ENCODE measurements around the gene CDH11. TPM values are rescaled to one million over a fixed set of nuclear protein-coding genes. Genes with fewer than 3 reads are reported as not detected.

The CDH11 gene
- total and polyA plus RNA-seq, 10 of the 15 experiments (the other 5 are each of a cell fraction or from before 2014, with no cell fraction given) = 0.31 to 9.7 (median 0.87) TPM

GRCh38 chr16:65038100-65038499 is 83.8 kb downstream of the CDH11 start:
- ATAC-seq (no peak), FAIRE-seq (no peak), DNase-seq (ENCODE audit: low read depth, low spot score) (no peak)
- Histone ChIP-seq H3K9me3 (replicated peaks; ENCODE audit: control insufficient read depth, insufficient read depth, low read length) (no peaks in the 10 kb centered on the region), H3K36me3 (ENCODE audit: control insufficient read depth in 2 of 2, insufficient read depth in 2 of 2, low read length in 1 of 2) (no peaks in the 10 kb centered on the region), H3K27me3 (replicated peaks in 1 of 2; ENCODE audit: control insufficient read depth in 2 of 2, insufficient read depth in 2 of 2, low read length in 1 of 2) (no peaks in the 10 kb centered on the region), H4K20me1 (ENCODE audit: control insufficient read depth, insufficient read depth) (no peaks in the 10 kb centered on the region), H3K4me1 (ENCODE audit: control insufficient read depth, insufficient read depth, low read length) (no peaks in the 10 kb centered on the region), H3K79me2 (ENCODE audit: control insufficient read depth, insufficient read depth, low read length) (no peaks in the 10 kb centered on the region), H3K9ac (ENCODE audit: control insufficient read depth, insufficient read depth, low read length) (no peak overlapping the region), H3K4me3 (no peak overlapping the region), H3K27ac (ENCODE audit: control insufficient read depth, insufficient read depth) (no peak overlapping the region), H2AFZ (ENCODE audit: control insufficient read depth, low read depth, low read length) (no peak overlapping the region), H3K4me2 (ENCODE audit: control insufficient read depth, insufficient read depth) (no peak overlapping the region)
- 53% methylated on average over 9 of the region's 9 CpGs for WGBS (ENCODE audit: insufficient coverage, insufficient replicate concordance, low lambda C conversion rate, missing lambda C conversion rate)
- BruUV-seq (replicated peaks) = no TSS peak
- intact Hi-C loops (cut with micrococcal nuclease; ENCODE audit: unreplicated experiment) = no loop called here
- SMC1A ChIA-PET (ENCODE audit: uncharacterized antibody, unreplicated experiment) = no interaction called here
- RAD21 ChIA-PET (ENCODE audit: unreplicated experiment) = no interaction called here
- POLR2A ChIA-PET = no interaction called here
- TF ChIP-seq BRCA1 (IDR thresholded peaks at IDR 0.05; ENCODE audit: low read depth, low read length) (no peak), NBN (IDR thresholded peaks at IDR 0.05) (no peak), NR2F1 (conservative IDR thresholded peaks at IDR 0.05) (no peak), ZBTB40 (IDR thresholded peaks at IDR 0.05; ENCODE audit: borderline replicate concordance) (no peak), MYC (IDR thresholded peaks at IDR 0.05; ENCODE audit: insufficient read depth, insufficient read length, insufficient replicate concordance, low read length, severe bottlenecking) (no peak), CEBPZ (IDR thresholded peaks at IDR 0.05; ENCODE audit: low read depth, low read length) (no peak), FOXK2 (IDR thresholded peaks at IDR 0.05) (no peak), TCF12 (IDR thresholded peaks at IDR 0.05; ENCODE audit: low read depth, low read length) (no peak)
- in situ Hi-C loops (cut with MboI) = no loop called here
- CTCF ChIA-PET = no interaction called here

Data from GM12878 (cell line).